Right lobe of liver (tissue), 4 donors: Measurements from ENCODE around the gene NLRP6.

Experiments used
- POLR2A ChIP-seq: fragments of 450-650 bp; IDR thresholded peaks from one replicate; pipeline ENCODE4 v1.6.1; 2017; ENCODE audit warnings: antibody characterized with exemption, mild to moderate bottlenecking
- TF ChIP-seq, protein P1 (sequence below), 4 donors: fragments of 200-600 bp in 3 of 4; fragments of 450-650 bp in 1 of 4; IDR thresholded peaks; one replicate each; pipeline versions ENCODE4 v1.5.1 to v1.8.0; 2016 to 2022; ENCODE audit warnings: antibody characterized with exemption in 4 of 4, mild to moderate bottlenecking in 2 of 4
- donor health status: DM: no; HTN: no; CAD: no.
- donor health status: DM: no; HTN: no; CAD: no.
- donor health status: DM: no; HTN: yes; CAD: no.

DNA sequence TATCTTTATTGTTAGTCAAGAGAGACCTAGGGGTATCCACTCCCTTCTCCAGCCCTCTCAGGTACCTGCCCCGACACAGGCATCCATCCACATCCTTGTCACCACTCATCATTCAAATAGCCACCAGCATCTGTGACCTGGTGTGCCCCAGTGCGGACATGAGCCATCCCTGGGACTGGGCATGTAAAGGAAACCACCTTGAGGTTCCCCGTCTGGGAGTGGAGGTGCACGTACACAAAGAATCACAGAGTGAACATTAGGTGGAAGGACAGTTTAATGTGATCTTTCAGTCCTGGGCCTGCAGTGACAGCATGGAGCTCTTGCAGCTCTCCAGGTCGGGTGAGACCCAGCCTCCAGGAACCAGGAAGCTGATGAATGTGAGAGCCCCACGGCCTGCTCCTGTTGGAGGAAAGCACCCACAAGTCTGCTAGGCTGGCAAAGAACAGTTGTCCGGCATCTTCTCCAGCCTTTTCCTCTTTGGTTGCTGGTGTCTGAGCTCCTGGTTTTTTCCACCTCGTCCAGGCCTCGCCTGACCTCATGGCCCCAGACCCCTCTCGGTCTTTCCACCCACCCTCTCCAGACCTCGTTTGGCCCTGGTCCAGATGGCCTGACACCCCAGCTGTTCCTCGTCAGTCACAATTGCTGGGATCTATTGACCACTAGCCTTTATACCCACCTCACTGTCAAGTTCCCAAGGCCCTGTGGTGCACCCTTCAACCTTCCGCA lies 24.9 kb upstream of the NLRP6 start:
- TF ChIP-seq, protein P1, sequence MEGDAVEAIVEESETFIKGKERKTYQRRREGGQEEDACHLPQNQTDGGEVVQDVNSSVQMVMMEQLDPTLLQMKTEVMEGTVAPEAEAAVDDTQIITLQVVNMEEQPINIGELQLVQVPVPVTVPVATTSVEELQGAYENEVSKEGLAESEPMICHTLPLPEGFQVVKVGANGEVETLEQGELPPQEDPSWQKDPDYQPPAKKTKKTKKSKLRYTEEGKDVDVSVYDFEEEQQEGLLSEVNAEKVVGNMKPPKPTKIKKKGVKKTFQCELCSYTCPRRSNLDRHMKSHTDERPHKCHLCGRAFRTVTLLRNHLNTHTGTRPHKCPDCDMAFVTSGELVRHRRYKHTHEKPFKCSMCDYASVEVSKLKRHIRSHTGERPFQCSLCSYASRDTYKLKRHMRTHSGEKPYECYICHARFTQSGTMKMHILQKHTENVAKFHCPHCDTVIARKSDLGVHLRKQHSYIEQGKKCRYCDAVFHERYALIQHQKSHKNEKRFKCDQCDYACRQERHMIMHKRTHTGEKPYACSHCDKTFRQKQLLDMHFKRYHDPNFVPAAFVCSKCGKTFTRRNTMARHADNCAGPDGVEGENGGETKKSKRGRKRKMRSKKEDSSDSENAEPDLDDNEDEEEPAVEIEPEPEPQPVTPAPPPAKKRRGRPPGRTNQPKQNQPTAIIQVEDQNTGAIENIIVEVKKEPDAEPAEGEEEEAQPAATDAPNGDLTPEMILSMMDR (IDR thresholded peaks at IDR 0.05) = no peak
- no peak for TF ChIP-seq POLR2A
